ENCODE data around the gene CCND2.

GRCh38 chr12:4277857-4278256, 4.3 kb downstream of the CCND2 start:
- TF ChIP-seq POLR2AphosphoS5 (IDR thresholded peaks at IDR 0.05), result no peak
- TF ChIP-seq CTCF (IDR thresholded peaks at IDR 0.05), result no peak
